Right lobe of liver (tissue), 6 donors: Measurements from ENCODE around the gene RASAL2. TPM values are rescaled to one million over a fixed set of nuclear protein-coding genes. Genes with fewer than 3 reads are reported as not detected.

Source experiments
- ATAC-seq, 4 donors: fragments of 200-7000 bp; cut with Tn5 transposase; one replicate each; pipeline ENCODE4 v1.9.1; 2020; ENCODE audit warnings: mild to moderate bottlenecking in 4 of 4, moderate library complexity in 4 of 4
- DNase-seq, 3 donors: peaks; one replicate each; pipeline ENCODE4 v3.0.0-alpha.2; 2020
- H3K27ac ChIP-seq, 3 donors: fragments of 200-600 bp; one replicate each; pipeline ENCODE4 v1.8.0; 2022
- H3K27me3 ChIP-seq, 2 donors: fragments of 200-600 bp; one replicate each; pipeline ENCODE4 v1.8.0; 2022
- H3K36me3 ChIP-seq, 4 donors: fragments of 200-600 bp; sonication (generic) in 1 of 4; one replicate each; pipeline versions ENCODE4 v1.5.1 to v1.8.0; 2017 to 2022; ENCODE audit warnings: control low read depth in 1 of 4
- H3K4me1 ChIP-seq, 4 donors: fragments of 200-600 bp; sonication (generic) in 1 of 4; one replicate each; pipeline versions ENCODE4 v1.5.1 to v1.8.0; 2017 to 2022; ENCODE audit warnings: control low read depth in 1 of 4
- H3K4me3 ChIP-seq, 3 donors: fragments of 200-600 bp; one replicate each; pipeline ENCODE4 v1.8.0; 2022
- H3K9me3 ChIP-seq, 4 donors: fragments of 200-600 bp; sonication (generic) in 1 of 4; one replicate each; pipeline versions ENCODE4 v1.5.1 to v1.8.0; 2017 to 2022; ENCODE audit warnings: control low read depth in 1 of 4
- POLR2A ChIP-seq: fragments of 450-650 bp; IDR thresholded peaks from one replicate; pipeline ENCODE4 v1.6.1; 2017; ENCODE audit warnings: antibody characterized with exemption, mild to moderate bottlenecking
- WGBS: methylation state at CpG from one replicate; pipeline ENCODE4 v1.1.6; 2018; ENCODE audit warnings: low coverage, low lambda C conversion rate; ENCODE audit not compliant: insufficient coverage; ENCODE audit errors: missing lambda C conversion rate; 5-methylcytosine and 5-hydroxymethylcytosine counted together
- intact Hi-C, 2 donors: fragments of 100-400 bp; cut with DNase I; formaldehyde crosslinking; loops; one replicate each; pipeline versions ENCODE4 v1.11.2 to v1.14.1; 2022
- total RNA-seq, 6 experiments: library from RNA; depleted of rRNA in 2 of 6; stranded (reverse); fragments of >200 nt in 2 of 6; fragmentation: NEBNext Ultra II Directional in 3 of 6; extraction: Animal tissue kit (Norgen Biotek cat#: 25700) in 3 of 6; gene quantifications; one replicate each; pipeline versions ENCODE4 v1.1.0 to v1.2.4, GENCODE V29; 2016 to 2023
- TF ChIP-seq, protein P1 (sequence below), 4 donors: fragments of 200-600 bp in 3 of 4; fragments of 450-650 bp in 1 of 4; IDR thresholded peaks; one replicate each; pipeline versions ENCODE4 v1.5.1 to v1.8.0; 2016 to 2022; ENCODE audit warnings: antibody characterized with exemption in 4 of 4, mild to moderate bottlenecking in 2 of 4
- donor health status: DM: no; HTN: yes; CAD: no.
- donor health status: DM: no; HTN: no; CAD: no.
- donor health status: DM: no; HTN: no; CAD: no.
- donor health status: DM: no; HTN: yes; CAD: no.
- donor health status: DM: no; HTN: yes; CAD: no.

The RASAL2 gene
- total RNA-seq, 6 experiments from 2014 or later = 3.6 to 6.0 (median 5.2) TPM

DNA sequence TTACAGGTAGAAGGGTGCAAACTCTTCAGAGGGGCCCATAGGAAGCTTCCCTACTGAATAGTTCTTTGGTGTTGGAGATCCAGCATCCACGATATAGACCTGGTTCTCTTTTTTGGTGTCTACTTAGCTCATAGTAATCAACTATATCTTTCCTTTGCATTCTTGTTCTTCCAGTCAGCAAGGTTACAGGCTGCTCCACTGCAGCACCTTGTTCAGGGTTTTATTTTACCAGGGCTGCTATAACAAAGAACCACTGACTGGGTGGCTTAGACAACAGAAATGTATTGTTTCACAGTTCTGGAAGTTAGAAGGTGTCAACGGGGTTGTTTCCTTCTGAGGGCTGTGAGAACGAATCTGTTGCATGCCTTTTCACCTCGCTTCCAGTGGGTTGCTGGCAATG is 266.5 kb downstream of the RASAL2 start:
- Histone ChIP-seq H3K36me3 (no peaks in the 10 kb centered on the region), H3K4me1 (no peaks in the 10 kb centered on the region), H3K4me3 (no peak overlapping the region), H3K9me3 (no peaks in the 10 kb centered on the region), H3K27me3 (no peaks in the 10 kb centered on the region), H3K27ac (no peak overlapping the region)
- intact Hi-C loops = no loop called here
- TF ChIP-seq POLR2A = no peak
- TF ChIP-seq, protein P1, sequence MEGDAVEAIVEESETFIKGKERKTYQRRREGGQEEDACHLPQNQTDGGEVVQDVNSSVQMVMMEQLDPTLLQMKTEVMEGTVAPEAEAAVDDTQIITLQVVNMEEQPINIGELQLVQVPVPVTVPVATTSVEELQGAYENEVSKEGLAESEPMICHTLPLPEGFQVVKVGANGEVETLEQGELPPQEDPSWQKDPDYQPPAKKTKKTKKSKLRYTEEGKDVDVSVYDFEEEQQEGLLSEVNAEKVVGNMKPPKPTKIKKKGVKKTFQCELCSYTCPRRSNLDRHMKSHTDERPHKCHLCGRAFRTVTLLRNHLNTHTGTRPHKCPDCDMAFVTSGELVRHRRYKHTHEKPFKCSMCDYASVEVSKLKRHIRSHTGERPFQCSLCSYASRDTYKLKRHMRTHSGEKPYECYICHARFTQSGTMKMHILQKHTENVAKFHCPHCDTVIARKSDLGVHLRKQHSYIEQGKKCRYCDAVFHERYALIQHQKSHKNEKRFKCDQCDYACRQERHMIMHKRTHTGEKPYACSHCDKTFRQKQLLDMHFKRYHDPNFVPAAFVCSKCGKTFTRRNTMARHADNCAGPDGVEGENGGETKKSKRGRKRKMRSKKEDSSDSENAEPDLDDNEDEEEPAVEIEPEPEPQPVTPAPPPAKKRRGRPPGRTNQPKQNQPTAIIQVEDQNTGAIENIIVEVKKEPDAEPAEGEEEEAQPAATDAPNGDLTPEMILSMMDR (IDR thresholded peaks at IDR 0.05) = no peak
- DNase-seq (no peak), ATAC-seq (no peak)
- WGBS = 70% methylated on average over 4 of the region's 4 CpGs

DNA sequence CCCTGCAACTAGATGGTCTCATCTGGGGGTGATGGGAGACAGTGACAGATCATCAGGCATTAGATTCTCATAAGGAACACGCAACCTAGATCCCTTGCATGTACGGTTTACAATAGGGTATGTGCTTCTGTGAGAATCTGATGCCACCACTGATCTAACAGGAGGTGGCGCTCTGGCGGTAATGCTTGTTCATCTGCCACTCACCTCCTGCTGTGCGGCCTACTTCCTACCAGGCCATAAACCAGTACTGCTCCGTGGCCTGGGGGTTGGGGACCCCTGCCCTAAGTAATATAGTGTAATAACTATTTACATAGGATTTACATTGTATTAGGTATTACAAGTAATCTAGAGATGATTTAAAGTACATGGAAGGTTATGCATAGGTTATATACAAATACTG is 267.9 kb downstream of the RASAL2 start:
- ATAC-seq (no peak), DNase-seq (no peak)
- 91% methylated on average over 4 of the region's 6 CpGs for WGBS
- intact Hi-C loops = no loop called here
- Histone ChIP-seq H3K27me3 (no peaks in the 10 kb centered on the region), H3K9me3 (no peaks in the 10 kb centered on the region), H3K4me3 (no peak overlapping the region), H3K4me1 (no peaks in the 10 kb centered on the region), H3K27ac (no peak overlapping the region), H3K36me3 (no peaks in the 10 kb centered on the region)
- no peak for TF ChIP-seq POLR2A
- TF ChIP-seq, protein P1 (IDR thresholded peaks at IDR 0.05) = no peak

DNA sequence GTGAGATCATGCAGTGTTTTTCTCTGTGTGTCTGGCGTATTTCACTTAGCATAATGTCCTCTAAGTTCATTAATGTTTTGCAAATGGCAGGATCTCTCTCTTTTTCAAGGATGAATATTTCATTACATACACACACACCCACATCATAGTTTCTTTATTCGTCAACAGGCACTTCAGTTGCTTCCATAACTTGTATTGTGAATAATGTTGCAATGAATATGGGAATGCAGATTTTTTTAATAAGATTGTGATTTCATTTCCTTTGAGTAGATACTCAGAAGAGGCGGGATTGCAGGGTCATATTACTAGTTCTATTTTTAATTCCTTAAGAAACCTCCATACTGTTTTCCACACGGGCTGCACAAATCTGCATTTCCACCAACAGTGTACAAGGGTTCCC is 268.8 kb downstream of the RASAL2 start:
- 80% methylated on average over 4 of the region's 4 CpGs for WGBS
- no peak for DNase-seq
- ATAC-seq = no peak

DNA sequence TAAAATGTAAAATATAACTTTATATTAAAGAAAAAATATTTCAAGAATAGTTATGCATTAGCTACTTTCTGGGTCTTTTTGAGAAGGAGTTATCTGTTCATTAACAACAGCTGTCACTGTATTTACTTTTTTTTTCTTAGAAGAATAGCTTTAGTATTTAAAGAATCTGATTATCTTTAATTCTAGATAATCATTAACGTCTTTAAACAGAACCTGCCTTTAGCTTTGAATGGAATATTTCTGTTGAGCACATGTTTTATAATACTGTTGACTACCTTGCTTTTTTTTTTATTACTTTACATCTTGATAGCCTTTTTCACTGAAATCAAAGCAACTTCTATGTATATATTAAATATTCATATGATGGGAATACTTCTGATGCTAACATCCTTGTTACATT is 270.9 kb downstream of the RASAL2 start:
- H3K27me3 ChIP-seq = no peaks in the 10 kb centered on the region
- H3K36me3 ChIP-seq = no peaks in the 10 kb centered on the region
- H3K4me1 ChIP-seq = no peaks in the 10 kb centered on the region
- TF ChIP-seq, protein P1 (IDR thresholded peaks at IDR 0.05) = no peak
- no peak for TF ChIP-seq POLR2A
- intact Hi-C loops = no loop called here
- ATAC-seq = no peak
- no peak overlapping the region for H3K27ac ChIP-seq
- H3K4me3 ChIP-seq = no peak overlapping the region
- no peak for DNase-seq
- WGBS = 32% methylated on average over 1 of the region's 1 CpG
- no peaks in the 10 kb centered on the region for H3K9me3 ChIP-seq

More for the DNA sequence above, 268.8 kb downstream of the RASAL2 start:
- Histone ChIP-seq H3K9me3 (no peaks in the 10 kb centered on the region), H3K36me3 (no peaks in the 10 kb centered on the region), H3K27ac (no peak overlapping the region), H3K4me3 (no peak overlapping the region), H3K4me1 (no peaks in the 10 kb centered on the region), H3K27me3 (no peaks in the 10 kb centered on the region)
- intact Hi-C loops = no loop called here
- no peak for TF ChIP-seq POLR2A
- TF ChIP-seq, protein P1 (IDR thresholded peaks at IDR 0.05) = no peak

DNA sequence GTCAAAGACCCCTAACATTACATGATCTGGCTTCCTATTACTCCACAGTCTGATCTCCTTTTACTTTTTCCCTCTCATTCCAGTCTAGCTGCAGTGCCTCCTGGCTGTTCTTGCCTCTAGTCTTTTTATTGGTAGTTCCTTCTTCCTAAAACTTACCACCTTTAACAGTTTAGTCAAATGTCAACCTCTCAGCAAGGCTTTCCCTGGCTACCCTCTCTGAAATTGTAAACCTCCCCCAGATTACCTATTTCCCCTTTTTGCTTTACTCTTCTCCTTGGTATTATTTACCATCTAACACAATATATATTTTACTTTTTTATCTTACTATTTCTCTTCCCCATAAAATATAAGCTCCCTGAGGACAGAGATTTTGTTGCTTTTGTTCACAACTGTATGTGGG is 273.2 kb downstream of the RASAL2 start:
- no peak for ATAC-seq
- intact Hi-C loops = no loop called here

More for the DNA sequence above, 273.2 kb downstream of the RASAL2 start:
- Histone ChIP-seq H3K9me3 (no peaks in the 10 kb centered on the region), H3K27ac (no peak overlapping the region), H3K36me3 (no peaks in the 10 kb centered on the region), H3K4me3 (no peak overlapping the region), H3K27me3 (no peaks in the 10 kb centered on the region), H3K4me1 (no peaks in the 10 kb centered on the region)
- TF ChIP-seq, protein P1 (IDR thresholded peaks at IDR 0.05) = no peak
- no peak for TF ChIP-seq POLR2A
- no peak for DNase-seq
